Astrocyte (in vitro differentiated cells and primary cell): Measurements from ENCODE around the gene ACADS.

Experiments used
- CTCF ChIP-seq: IDR thresholded peaks from 2 replicates; pipeline ENCODE4 v1.5.1; 2011; ENCODE audit warnings: low read depth, mild to moderate bottlenecking, inconsistent platforms, low read length, moderate library complexity; ENCODE audit not compliant: insufficient read depth
- EZH2 ChIP-seq: IDR thresholded peaks from 2 replicates; pipeline ENCODE4 v1.6.1; 2012; ENCODE audit warnings: mild to moderate bottlenecking, low read length, inconsistent platforms; ENCODE audit not compliant: insufficient read depth

DNA sequence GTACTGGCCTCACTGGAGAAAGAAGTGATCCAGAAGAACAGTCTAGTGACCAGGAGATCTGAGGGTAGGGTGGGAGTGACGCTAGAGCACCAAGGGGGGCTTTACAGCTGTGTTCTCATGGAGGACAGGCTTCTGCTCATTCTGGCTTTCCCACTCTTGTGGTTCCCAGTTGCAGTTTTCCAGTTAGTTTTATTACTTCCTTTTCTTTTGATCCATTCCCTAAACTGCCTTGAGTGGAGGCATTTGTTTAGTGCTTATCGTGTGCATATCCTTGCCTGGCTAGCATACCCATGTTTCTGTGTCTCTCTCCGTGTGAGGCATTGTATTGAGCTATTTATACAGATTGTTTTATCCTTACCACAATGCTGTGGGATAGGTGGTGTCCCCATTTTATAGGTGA, 34.6 kb upstream of the ACADS start:
- TF ChIP-seq CTCF (no peak), EZH2 (no peak)
